Peyer's patch (tissue), 4 donors: ENCODE measurements around the gene LST1. TPM values are rescaled to one million over a fixed set of nuclear protein-coding genes. Genes with fewer than 3 reads are reported as not detected.
A peak's percentile ranks its signal among the peaks of the same experiment; 100 is the strongest.

Source experiments
- DNase-seq, 3 donors: peaks; one replicate each; pipeline ENCODE4 v3.0.0-alpha.2; 2017 to 2019
- H3K27ac ChIP-seq, 4 donors: fragments of 200-600 bp; sonication (generic); one replicate each; pipeline ENCODE4 v1.5.1; 2016 to 2019
- H3K27me3 ChIP-seq, 2 donors: fragments of 200-600 bp; sonication (generic); one replicate each; pipeline ENCODE4 v1.5.1; 2019
- H3K36me3 ChIP-seq, 3 donors: fragments of 200-600 bp; sonication (generic); one replicate each; pipeline ENCODE4 v1.5.1; 2016 to 2019
- H3K4me1 ChIP-seq, 4 donors: fragments of 200-600 bp; sonication (generic); one replicate each; pipeline ENCODE4 v1.5.1; 2016 to 2019
- H3K4me3 ChIP-seq, 4 donors: fragments of 200-600 bp; sonication (generic); 1 replicate in 3 of 4; 2 replicates in 1 of 4; pipeline ENCODE4 v1.5.1; 2016 to 2019; ENCODE audit warnings: mild to moderate bottlenecking in 1 of 4
- H3K9me3 ChIP-seq, 4 donors: fragments of 200-600 bp; sonication (generic); one replicate each; pipeline ENCODE4 v1.5.1; 2016 to 2019; ENCODE audit warnings: mild to moderate bottlenecking in 1 of 4
- POLR2A ChIP-seq, 2 donors: fragments of 450-650 bp; IDR thresholded peaks; one replicate each; pipeline ENCODE4 v1.5.1; 2017; ENCODE audit warnings: antibody characterized with exemption in 2 of 2, mild to moderate bottlenecking in 2 of 2, moderate library complexity in 2 of 2
- total RNA-seq, 4 donors: library from RNA; depleted of rRNA; stranded (reverse); fragments of >200 nt; gene quantifications; one replicate each; pipeline ENCODE4 v1.1.0, GENCODE V29; 2016
- TF ChIP-seq, protein P1 (sequence below), 6 experiments: fragments of 450-650 bp in 4 of 6; fragments of 200-600 bp in 2 of 6; sonication (generic) in 1 of 6; IDR thresholded peaks; one replicate each; pipeline ENCODE4 v1.5.1; 2017 to 2019; ENCODE audit warnings: antibody characterized with exemption in 6 of 6, mild to moderate bottlenecking in 3 of 6, moderate library complexity in 1 of 6

The LST1 gene
- total RNA-seq, 4 donors from 2014 or later = 2.5 to 11.6 TPM; not detected in 2

GRCh38 chr6:31576897-31577578, 9.0 kb upstream of the LST1 start:
- peak in 2 of 3 donors; percentile 84 to 91 for DNase-seq
- Histone ChIP-seq H3K4me3 (peak overlapping the region in 3 of 4 donors; percentile 41 to 55 (median 41)), H3K4me1 (peaks cover 0 to 23% (median 7%) of the 10 kb centered on the region in 4 donors), H3K27me3 (no peaks in the 10 kb centered on the region), H3K9me3 (no peaks in the 10 kb centered on the region), H3K27ac (peak overlapping the region; percentile 43 to 93 (median 73)), H3K36me3 (no peaks in the 10 kb centered on the region)
- TF ChIP-seq POLR2A (IDR thresholded peaks at IDR 0.05) = no peak
- TF ChIP-seq, protein P1, sequence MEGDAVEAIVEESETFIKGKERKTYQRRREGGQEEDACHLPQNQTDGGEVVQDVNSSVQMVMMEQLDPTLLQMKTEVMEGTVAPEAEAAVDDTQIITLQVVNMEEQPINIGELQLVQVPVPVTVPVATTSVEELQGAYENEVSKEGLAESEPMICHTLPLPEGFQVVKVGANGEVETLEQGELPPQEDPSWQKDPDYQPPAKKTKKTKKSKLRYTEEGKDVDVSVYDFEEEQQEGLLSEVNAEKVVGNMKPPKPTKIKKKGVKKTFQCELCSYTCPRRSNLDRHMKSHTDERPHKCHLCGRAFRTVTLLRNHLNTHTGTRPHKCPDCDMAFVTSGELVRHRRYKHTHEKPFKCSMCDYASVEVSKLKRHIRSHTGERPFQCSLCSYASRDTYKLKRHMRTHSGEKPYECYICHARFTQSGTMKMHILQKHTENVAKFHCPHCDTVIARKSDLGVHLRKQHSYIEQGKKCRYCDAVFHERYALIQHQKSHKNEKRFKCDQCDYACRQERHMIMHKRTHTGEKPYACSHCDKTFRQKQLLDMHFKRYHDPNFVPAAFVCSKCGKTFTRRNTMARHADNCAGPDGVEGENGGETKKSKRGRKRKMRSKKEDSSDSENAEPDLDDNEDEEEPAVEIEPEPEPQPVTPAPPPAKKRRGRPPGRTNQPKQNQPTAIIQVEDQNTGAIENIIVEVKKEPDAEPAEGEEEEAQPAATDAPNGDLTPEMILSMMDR (IDR thresholded peaks at IDR 0.05) = no peak

- Histone ChIP-seq H3K27me3 (no peaks in the 10 kb centered on the region), H3K27ac (peak overlapping the region in 2 of 4 donors; percentile 78 to 93), H3K4me1 (peaks cover 0 to 27% (median 7%) of the 10 kb centered on the region in 4 donors), H3K36me3 (no peaks in the 10 kb centered on the region), H3K9me3 (no peaks in the 10 kb centered on the region), H3K4me3 (peak overlapping the region in 2 of 4 donors; percentile 15 to 55)
- DNase-seq = no peak
- TF ChIP-seq, protein P1 (IDR thresholded peaks at IDR 0.05) = no peak
- no peak for TF ChIP-seq POLR2A (IDR thresholded peaks at IDR 0.05)
These were observed 8.5 kb upstream of the LST1 start for GRCh38 chr6:31577579-31577966.

DNA sequence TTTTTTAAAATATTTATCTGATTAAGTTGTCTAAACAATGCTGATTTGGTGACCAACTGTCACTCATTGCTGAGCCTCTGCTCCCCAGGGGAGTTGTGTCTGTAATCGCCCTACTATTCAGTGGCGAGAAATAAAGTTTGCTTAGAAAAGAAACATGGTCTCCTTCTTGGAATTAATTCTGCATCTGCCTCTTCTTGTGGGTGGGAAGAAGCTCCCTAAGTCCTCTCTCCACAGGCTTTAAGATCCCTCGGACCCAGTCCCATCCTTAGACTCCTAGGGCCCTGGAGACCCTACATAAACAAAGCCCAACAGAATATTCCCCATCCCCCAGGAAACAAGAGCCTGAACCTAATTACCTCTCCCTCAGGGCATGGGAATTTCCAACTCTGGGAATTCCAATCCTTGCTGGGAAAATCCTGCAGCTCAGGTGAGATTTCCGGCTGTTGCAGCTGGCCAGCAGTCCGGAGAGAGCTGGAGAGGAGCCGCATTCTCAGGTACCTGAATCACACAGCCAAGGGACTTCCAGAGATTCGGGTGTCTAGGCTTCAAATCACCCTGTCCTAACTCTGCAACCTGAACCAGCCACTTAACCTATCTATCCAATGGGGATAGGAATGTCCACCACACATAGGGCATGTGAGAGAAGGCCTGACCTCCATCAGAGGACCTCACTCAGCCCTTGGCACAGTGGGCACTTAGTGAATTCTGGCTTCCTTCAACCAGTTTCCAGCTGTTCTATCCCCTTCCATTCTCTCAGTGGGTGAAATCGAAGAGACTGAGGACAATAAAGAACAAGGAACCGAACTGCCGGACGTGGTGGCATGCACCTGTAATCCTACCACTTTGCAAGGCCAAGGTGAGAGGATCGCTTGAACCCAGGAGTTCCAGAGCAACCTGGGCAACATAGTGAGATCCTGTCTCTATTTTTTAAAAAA, 7.6 kb upstream of the LST1 start:
- TF ChIP-seq, protein P1 (IDR thresholded peaks at IDR 0.05) = no peak
- no peak for TF ChIP-seq POLR2A (IDR thresholded peaks at IDR 0.05)
- Histone ChIP-seq H3K27ac (peak overlapping the region in 2 of 4 donors; percentile 12 to 93), H3K4me1 (peaks cover 0 to 23% (median 7%) of the 10 kb centered on the region in 4 donors), H3K27me3 (no peaks in the 10 kb centered on the region), H3K9me3 (no peaks in the 10 kb centered on the region), H3K36me3 (no peaks in the 10 kb centered on the region), H3K4me3 (no peak overlapping the region)
- DNase-seq = no peak

GRCh38 chr6:31579119-31579505, 7.0 kb upstream of the LST1 start:
- Histone ChIP-seq H3K9me3 (no peaks in the 10 kb centered on the region), H3K36me3 (no peaks in the 10 kb centered on the region), H3K27ac (peak overlapping the region in 2 of 4 donors; percentile 87 to 93), H3K4me1 (peaks cover 0 to 23% (median 7%) of the 10 kb centered on the region in 4 donors), H3K27me3 (no peaks in the 10 kb centered on the region), H3K4me3 (no peak overlapping the region)
- no peak for TF ChIP-seq POLR2A (IDR thresholded peaks at IDR 0.05)
- TF ChIP-seq, protein P1 (IDR thresholded peaks at IDR 0.05) = no peak
- no peak for DNase-seq

GRCh38 chr6:31579546-31580437, 6.3 kb upstream of the LST1 start:
- H3K27me3 ChIP-seq = no peaks in the 10 kb centered on the region
- TF ChIP-seq, protein P1 (IDR thresholded peaks at IDR 0.05) = no peak
- no peak for TF ChIP-seq POLR2A (IDR thresholded peaks at IDR 0.05)
- H3K36me3 ChIP-seq = no peaks in the 10 kb centered on the region
- H3K4me1 ChIP-seq = peaks cover 0 to 19% (median 7%) of the 10 kb centered on the region in 4 donors
- peak overlapping the region; percentile 76 to 93 (median 86) for H3K27ac ChIP-seq
- H3K4me3 ChIP-seq = peak overlapping the region; percentile 68 to 78 (median 70)
- H3K9me3 ChIP-seq = no peaks in the 10 kb centered on the region
- no peak for DNase-seq
